OCI-LY7 (cell line): ENCODE measurements around the gene MGAT4D. TPM values are rescaled to one million over a fixed set of nuclear protein-coding genes. Genes with fewer than 3 reads are reported as not detected.

ENCODE experiments used
- BruUV-seq: library from RNA; stranded (reverse); fragments of 400-500 nt; replicated peaks from 2 replicates; lab custom pipeline; 2021; lab: Mats Ljungman, UMichigan
- CTCF ChIA-PET: fragments of 300-600 bp; sonication (Branson Sonifier 250); formaldehyde crosslinking; loops from one replicate; lab custom pipeline; 2022; ENCODE audit warnings: antibody characterized with exemption; ENCODE audit not compliant: unreplicated experiment; lab: Charles Lee
- POLR2A ChIA-PET: fragments of 300-600 bp; sonication (Branson Sonifier 250); formaldehyde crosslinking; loops from one replicate; lab custom pipeline; 2022; ENCODE audit warnings: antibody characterized with exemption; lab: Charles Lee
- DNase-seq: peaks from one replicate; pipeline ENCODE4 v3.0.0-alpha.2; 2015; ENCODE audit warnings: low spot score
- H2AFZ ChIP-seq: fragments of 200-600 bp; sonication (generic), shearing (Covaris generic); 2 replicates; pipeline ENCODE4 v1.6.1; 2014; ENCODE audit warnings: mild to moderate bottlenecking, antibody characterized with exemption, low read length, moderate library complexity
- H3K27ac ChIP-seq: fragments of 200-600 bp; sonication (generic); 2 replicates; pipeline ENCODE4 v1.5.1; 2014; ENCODE audit warnings: mixed run types, low read depth, mild to moderate bottlenecking, moderate library complexity, low read length, inconsistent platforms; ENCODE audit not compliant: poor library complexity, severe bottlenecking
- H3K36me3 ChIP-seq: fragments of 200-600 bp; sonication (generic); 2 replicates; pipeline ENCODE4 v1.6.1; 2014; ENCODE audit warnings: mild to moderate bottlenecking, antibody characterized with exemption, low read length, moderate library complexity, mixed read lengths; ENCODE audit not compliant: insufficient read depth
- H3K4me1 ChIP-seq: fragments of 200-600 bp; sonication (generic); 2 replicates; pipeline ENCODE4 v1.5.1; 2014; ENCODE audit warnings: mild to moderate bottlenecking, low read length; ENCODE audit not compliant: insufficient read depth, poor library complexity, severe bottlenecking
- H3K4me2 ChIP-seq: fragments of 200-600 bp; sonication (generic); 2 replicates; pipeline ENCODE4 v1.6.1; 2014; ENCODE audit warnings: mild to moderate bottlenecking, low read length
- H3K4me3 ChIP-seq: fragments of 200-600 bp; sonication (generic); 2 replicates; pipeline ENCODE4 v1.5.1; 2014; ENCODE audit warnings: mild to moderate bottlenecking, low read depth, low read length; ENCODE audit not compliant: poor library complexity, severe bottlenecking
- H3K79me2 ChIP-seq: fragments of 200-600 bp; sonication (generic); 2 replicates; pipeline ENCODE4 v1.6.1; 2016; ENCODE audit warnings: low read depth, mild to moderate bottlenecking, low read length, moderate library complexity, mixed read lengths; ENCODE audit not compliant: insufficient read depth
- H3K9me2 ChIP-seq: fragments of 200-600 bp; sonication (generic); 2 replicates; pipeline ENCODE4 v1.6.1; 2016; ENCODE audit warnings: mild to moderate bottlenecking, low read length, mixed read lengths; ENCODE audit not compliant: insufficient read depth
- H3K9me3 ChIP-seq: fragments of 200-600 bp; sonication (generic); 2 replicates; pipeline ENCODE4 v1.6.1; 2014; ENCODE audit warnings: mild to moderate bottlenecking, mixed run types, low read length, mixed read lengths
- H4K20me1 ChIP-seq: fragments of 200-600 bp; sonication (generic); 2 replicates; pipeline ENCODE4 v1.6.1; 2014; ENCODE audit warnings: mild to moderate bottlenecking, antibody characterized with exemption, low read length, moderate library complexity, mixed read lengths; ENCODE audit not compliant: insufficient read depth
- CTCF ChIP-seq: fragments of 200-600 bp; sonication (generic); conservative IDR thresholded peaks from 2 replicates; pipeline ENCODE4 v1.5.1; 2014; ENCODE audit warnings: mild to moderate bottlenecking, antibody characterized with exemption, low read length, moderate library complexity, mixed read lengths
- EZH2phosphoT487 ChIP-seq: fragments of 200-600 bp; sonication (generic); IDR thresholded peaks from 2 replicates; pipeline ENCODE4 v1.6.1; 2018; ENCODE audit warnings: low read depth, borderline replicate concordance, mild to moderate bottlenecking, mixed run types, antibody characterized with exemption, low read length, moderate library complexity, mixed read lengths
- intact Hi-C: fragments of 100-400 bp; cut with micrococcal nuclease; formaldehyde crosslinking; loops from one replicate; pipeline ENCODE4 v1.10.0; 2022; ENCODE audit not compliant: unreplicated experiment
- total RNA-seq, 2 experiments: library from RNA; depleted of rRNA in 1 of 2; stranded (reverse); fragments of >200 nt in 1 of 2; shearing (Covaris generic) in 1 of 2; gene quantifications; 2 replicates each; pipeline ENCODE4 v1.2.3, GENCODE V29; 2014 to 2022

Gene MGAT4D
- total RNA-seq, 2 experiments from 2014 or later = not detected

DNA sequence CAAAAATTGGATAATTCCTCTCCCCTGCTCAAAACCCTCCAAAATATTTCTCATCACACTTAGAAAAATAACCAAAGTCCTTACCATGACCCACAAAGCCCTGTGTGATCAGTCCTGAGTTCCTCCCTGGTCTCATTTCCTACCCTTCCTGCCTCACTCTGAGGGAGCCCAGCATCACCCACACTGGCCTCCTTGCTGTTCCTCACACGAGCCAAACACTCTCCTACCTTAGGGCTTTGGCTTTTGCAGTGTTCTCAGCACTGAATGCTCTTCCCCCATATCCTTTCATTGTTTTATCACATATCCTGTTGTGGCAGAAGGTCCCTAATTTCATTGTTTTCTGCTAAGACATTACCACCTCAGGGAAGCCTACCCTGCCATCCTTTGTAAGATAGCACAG is 12.2 kb downstream of the MGAT4D start:
- POLR2A ChIA-PET = no interaction called here
- CTCF ChIA-PET = no interaction called here
- Histone ChIP-seq H3K27ac (no peak overlapping the region), H2AFZ (no peak overlapping the region), H3K4me3 (no peak overlapping the region), H4K20me1 (no peaks in the 10 kb centered on the region), H3K9me3 (peaks cover 5% of the 10 kb centered on the region; the same call in 1 of the 2 replicates), H3K79me2 (no peaks in the 10 kb centered on the region), H3K4me2 (no peak overlapping the region), H3K9me2 (no peaks in the 10 kb centered on the region), H3K36me3 (no peaks in the 10 kb centered on the region), H3K4me1 (no peaks in the 10 kb centered on the region)
- BruUV-seq = no TSS peak
- intact Hi-C loops = no loop called here
- no peak for DNase-seq
- TF ChIP-seq EZH2phosphoT487 (no peak), CTCF (no peak)

DNA sequence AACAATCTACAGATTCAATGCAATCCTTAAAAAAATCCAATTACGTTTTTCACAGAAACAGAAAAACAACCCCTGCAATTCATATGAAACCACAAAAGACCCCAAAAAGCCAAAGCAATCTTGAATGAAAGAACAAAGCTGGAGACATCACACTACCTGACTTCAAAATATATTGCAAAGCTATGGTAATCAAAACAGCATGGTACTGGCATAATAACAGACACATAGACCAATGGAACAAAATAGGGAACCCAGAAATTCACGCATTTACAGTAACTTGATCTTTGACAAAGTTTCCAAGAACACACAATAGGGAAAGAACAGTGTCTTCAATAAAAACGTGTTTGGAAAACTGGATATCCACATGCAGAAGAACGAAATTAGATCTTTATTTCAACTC is 14.6 kb downstream of the MGAT4D start:
- H2AFZ ChIP-seq = no peak overlapping the region
- DNase-seq = no peak
- no peak overlapping the region for H3K4me2 ChIP-seq
- ChIA-PET CTCF (no interaction called here), POLR2A (no interaction called here)
- H3K9me2 ChIP-seq = no peaks in the 10 kb centered on the region
- H3K79me2 ChIP-seq = no peaks in the 10 kb centered on the region
- TF ChIP-seq CTCF (no peak), EZH2phosphoT487 (no peak)
- H4K20me1 ChIP-seq = no peaks in the 10 kb centered on the region
- H3K4me1 ChIP-seq = no peaks in the 10 kb centered on the region
- no peaks in the 10 kb centered on the region for H3K36me3 ChIP-seq
- intact Hi-C loops = no loop called here
- H3K4me3 ChIP-seq = no peak overlapping the region
- H3K9me3 ChIP-seq = peaks cover 5% of the 10 kb centered on the region; the same call in 1 of the 2 replicates
- no TSS peak for BruUV-seq
- no peak overlapping the region for H3K27ac ChIP-seq

GRCh38 chr4:140472156-140472555 is 25.9 kb downstream of the MGAT4D start:
- Histone ChIP-seq H3K9me2 (no peaks in the 10 kb centered on the region), H3K4me2 (no peak overlapping the region), H3K36me3 (no peaks in the 10 kb centered on the region), H4K20me1 (no peaks in the 10 kb centered on the region), H3K9me3 (no peaks in the 10 kb centered on the region), H3K4me3 (no peak overlapping the region), H3K79me2 (no peaks in the 10 kb centered on the region), H3K4me1 (no peaks in the 10 kb centered on the region), H2AFZ (no peak overlapping the region), H3K27ac (no peak overlapping the region)
- ChIA-PET CTCF (no interaction called here), POLR2A (interaction anchor here (0.5 kb wide), 1 partner anchor 1068 kb away, joined by 5 read pairs; no protein-coding TSS in a partner anchor)
- no peak for DNase-seq
- TF ChIP-seq CTCF = no peak
- TF ChIP-seq EZH2phosphoT487 = no peak
- intact Hi-C loops = no loop called here
- BruUV-seq = no TSS peak
